GM19372 (cell line): ENCODE measurements around the gene MAPT.

Experiments used
- ATAC-seq: cut with Tn5 transposase; IDR thresholded peaks from one replicate; pipeline ENCODE4 v1.9.1; 2021; ENCODE audit warnings: mild to moderate bottlenecking, low read depth, moderate library complexity; ENCODE audit not compliant: unreplicated experiment

The MAPT gene

GRCh38 chr17:46025060-46025459 lies 130.7 kb downstream of the MAPT start:
- ATAC-seq = no peak

- ATAC-seq = no peak
Measured at GRCh38 chr17:46025510-46026165, 131.3 kb downstream of the MAPT start.

DNA sequence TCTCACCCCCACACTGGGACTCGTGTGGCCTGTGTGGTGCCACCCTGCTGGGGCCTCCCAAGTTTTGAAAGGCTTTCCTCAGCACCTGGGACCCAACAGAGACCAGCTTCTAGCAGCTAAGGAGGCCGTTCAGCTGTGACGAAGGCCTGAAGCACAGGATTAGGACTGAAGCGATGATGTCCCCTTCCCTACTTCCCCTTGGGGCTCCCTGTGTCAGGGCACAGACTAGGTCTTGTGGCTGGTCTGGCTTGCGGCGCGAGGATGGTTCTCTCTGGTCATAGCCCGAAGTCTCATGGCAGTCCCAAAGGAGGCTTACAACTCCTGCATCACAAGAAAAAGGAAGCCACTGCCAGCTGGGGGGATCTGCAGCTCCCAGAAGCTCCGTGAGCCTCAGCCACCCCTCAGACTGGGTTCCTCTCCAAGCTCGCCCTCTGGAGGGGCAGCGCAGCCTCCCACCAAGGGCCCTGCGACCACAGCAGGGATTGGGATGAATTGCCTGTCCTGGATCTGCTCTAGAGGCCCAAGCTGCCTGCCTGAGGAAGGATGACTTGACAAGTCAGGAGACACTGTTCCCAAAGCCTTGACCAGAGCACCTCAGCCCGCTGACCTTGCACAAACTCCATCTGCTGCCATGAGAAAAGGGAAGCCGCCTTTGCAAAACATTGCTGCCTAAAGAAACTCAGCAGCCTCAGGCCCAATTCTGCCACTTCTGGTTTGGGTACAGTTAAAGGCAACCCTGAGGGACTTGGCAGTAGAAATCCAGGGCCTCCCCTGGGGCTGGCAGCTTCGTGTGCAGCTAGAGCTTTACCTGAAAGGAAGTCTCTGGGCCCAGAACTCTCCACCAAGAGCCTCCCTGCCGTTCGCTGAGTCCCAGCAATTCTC lies 132.1 kb downstream of the MAPT start:
- no peak for ATAC-seq

- ATAC-seq = no peak
Measured at GRCh38 chr17:46027048-46027975, 133.0 kb downstream of the MAPT start.

DNA sequence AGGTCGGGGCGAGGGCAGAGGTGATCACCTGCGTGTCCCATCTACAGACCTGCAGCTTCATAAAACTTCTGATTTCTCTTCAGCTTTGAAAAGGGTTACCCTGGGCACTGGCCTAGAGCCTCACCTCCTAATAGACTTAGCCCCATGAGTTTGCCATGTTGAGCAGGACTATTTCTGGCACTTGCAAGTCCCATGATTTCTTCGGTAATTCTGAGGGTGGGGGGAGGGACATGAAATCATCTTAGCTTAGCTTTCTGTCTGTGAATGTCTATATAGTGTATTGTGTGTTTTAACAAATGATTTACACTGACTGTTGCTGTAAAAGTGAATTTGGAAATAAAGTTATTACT lies 133.6 kb downstream of the MAPT start:
- no peak for ATAC-seq

- ATAC-seq = no peak
Measured at GRCh38 chr17:46028374-46028773, 134.0 kb downstream of the MAPT start.

GRCh38 chr17:46028981-46029565 lies 134.7 kb downstream of the MAPT start:
- no peak for ATAC-seq

GRCh38 chr17:46029627-46030026 lies 135.3 kb downstream of the MAPT start:
- no peak for ATAC-seq

DNA sequence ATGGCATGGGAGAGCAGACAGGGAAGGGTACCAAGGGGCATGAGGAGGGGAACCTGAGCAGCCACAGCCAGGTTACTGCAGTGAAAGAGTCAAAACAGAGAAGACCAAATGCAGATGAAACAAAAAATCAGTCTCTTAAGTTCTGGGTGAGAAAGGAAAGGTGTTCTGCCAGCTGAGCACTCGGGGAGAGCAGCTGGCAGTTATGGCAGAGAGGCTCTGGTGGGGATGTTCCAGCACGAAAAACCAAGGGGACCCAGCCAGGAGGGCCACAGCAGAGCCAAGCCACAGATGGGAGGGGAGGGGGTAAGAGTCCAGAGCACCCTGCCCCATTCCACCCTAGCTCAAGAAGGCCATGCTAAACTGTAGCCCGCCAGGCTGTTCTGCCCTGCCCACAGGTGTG lies 136.4 kb downstream of the MAPT start:
- no peak for ATAC-seq

- ATAC-seq = no peak
Measured at GRCh38 chr17:46031440-46031839, 137.1 kb downstream of the MAPT start.

DNA sequence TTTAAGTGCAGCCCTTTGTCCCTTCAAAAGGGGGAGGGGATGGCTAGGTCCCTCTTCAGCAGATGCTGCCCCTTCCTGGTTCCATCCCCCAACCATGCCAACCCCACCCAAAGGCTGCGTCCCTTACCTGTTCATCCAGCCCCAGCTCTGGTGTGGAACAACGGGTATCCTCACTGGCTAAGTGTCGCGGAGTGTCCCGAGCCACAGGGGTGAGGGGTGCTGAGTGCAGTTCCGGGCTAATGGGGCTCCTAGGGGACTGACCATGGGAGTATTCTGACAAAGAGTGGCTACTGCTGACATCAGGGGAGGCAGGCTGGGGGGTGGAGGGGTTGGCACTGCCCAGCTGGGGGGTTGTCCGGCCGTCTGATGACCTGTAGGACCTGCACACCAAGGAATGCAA lies 137.6 kb downstream of the MAPT start:
- no peak for ATAC-seq

GRCh38 chr17:46032909-46033308 lies 138.6 kb downstream of the MAPT start:
- ATAC-seq = no peak

- no peak for ATAC-seq
Measured at GRCh38 chr17:46033392-46033791, 139.0 kb downstream of the MAPT start.

DNA sequence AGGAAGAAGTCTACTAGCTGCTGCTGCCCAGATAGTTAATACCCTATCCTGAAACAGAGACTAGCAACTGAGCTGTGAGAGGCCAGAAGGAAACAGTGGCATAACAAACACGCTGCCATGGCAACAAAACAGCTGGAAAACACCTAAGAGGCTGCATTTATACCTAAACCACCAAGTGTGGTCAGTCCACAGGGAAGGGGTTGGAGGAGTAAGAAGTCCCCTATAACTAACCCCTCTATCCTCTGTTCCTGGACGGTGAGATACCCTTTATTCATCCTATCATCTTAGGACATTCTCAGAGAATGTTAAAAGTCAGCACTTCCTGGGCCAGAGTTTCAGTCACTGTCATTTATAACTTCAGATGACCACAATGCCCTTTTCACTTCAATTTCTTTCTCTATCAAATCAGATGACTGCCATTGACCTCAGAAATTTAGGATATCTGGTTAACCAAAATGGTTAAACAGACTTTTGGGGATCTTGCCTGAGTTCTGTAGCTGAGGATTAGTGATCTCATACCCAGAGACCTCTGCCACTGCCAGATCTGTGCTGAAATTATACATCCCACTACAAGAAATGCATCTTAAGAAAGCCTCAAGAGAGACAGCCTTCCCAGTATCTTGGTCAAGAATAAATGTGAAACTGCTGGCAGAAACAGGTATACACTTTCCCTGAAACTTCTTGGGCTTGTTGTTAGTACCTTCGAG lies 140.9 kb downstream of the MAPT start:
- no peak for ATAC-seq

- no peak for ATAC-seq
Measured at GRCh38 chr17:46036491-46036890, 142.1 kb downstream of the MAPT start.

DNA sequence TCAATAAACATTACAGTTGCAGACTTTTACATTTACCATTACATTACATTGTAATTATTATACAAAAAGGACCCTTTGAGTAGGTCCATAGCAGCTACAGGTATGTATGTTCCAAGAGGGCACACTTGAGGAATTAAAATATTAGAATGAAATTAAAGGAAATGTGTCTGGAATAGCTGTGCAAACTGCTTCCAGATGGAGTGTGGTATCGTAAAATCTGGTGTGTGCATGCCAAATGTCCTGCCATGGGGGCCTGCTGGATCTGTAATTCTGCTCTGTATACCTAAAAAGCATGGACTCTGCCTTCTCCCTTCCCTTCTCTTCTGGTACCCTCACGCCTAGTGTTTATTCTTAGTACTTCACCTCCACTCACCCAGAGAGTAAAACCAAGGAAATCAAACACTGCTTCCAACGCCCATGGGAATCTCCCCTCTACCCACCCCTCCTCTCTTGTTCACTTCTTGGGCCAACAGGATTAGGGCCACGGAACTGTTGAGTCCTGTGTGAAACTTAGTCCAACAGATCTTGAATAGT lies 143.4 kb downstream of the MAPT start:
- ATAC-seq = no peak

DNA sequence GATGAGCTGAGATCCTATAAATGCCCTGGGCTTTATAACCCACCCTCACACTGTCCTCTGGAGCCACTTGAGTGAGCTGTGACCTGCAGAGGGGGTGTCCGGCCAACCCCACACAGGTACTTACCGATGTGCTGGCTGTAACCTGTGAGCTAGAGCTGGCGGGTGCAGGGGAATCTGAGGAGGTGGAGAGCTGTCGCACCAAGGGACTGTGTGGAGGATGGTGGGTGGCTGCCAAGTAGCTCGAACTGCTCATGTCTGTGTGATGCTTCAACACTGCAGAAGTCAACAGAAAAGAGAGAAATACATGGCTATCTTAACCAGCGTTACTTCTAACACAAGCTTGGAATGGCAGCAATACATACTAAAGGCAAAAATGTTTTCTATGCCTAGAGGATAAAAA lies 144.1 kb downstream of the MAPT start:
- ATAC-seq = no peak

- ATAC-seq = no peak
Measured at GRCh38 chr17:46038937-46039336, 144.6 kb downstream of the MAPT start.

GRCh38 chr17:46039592-46040186 lies 145.3 kb downstream of the MAPT start:
- ATAC-seq = no peak
